Endothelial cell of umbilical vein (primary cell): Measurements from ENCODE around the gene PPP1R3F.
"Not testable (repeated sequence)": the region's sequence is repeated elsewhere in the genome, so short reads cannot be mapped to it uniquely, and the experiment has no call there.

Experiments used
- EZH2 ChIP-seq: IDR thresholded peaks from 2 replicates; pipeline ENCODE4 v1.6.1; 2012; ENCODE audit warnings: borderline replicate concordance, low read depth, mild to moderate bottlenecking, moderate library complexity, low read length, inconsistent platforms; ENCODE audit not compliant: severe bottlenecking
- FOS ChIP-seq: IDR thresholded peaks from 2 replicates; pipeline ENCODE4 v1.6.1; 2011; ENCODE audit warnings: mild to moderate bottlenecking, low read length, moderate library complexity, borderline replicate concordance; ENCODE audit not compliant: insufficient read depth
- GATA2 ChIP-seq: IDR thresholded peaks from 2 replicates; pipeline ENCODE4 v1.7.0; 2011; ENCODE audit warnings: low read depth, mild to moderate bottlenecking, moderate library complexity, mixed read lengths, low read length; ENCODE audit not compliant: insufficient read length, insufficient read depth
- JUN ChIP-seq: IDR thresholded peaks from 2 replicates; pipeline ENCODE4 v1.6.1; 2011; ENCODE audit warnings: borderline replicate concordance, low read depth; ENCODE audit not compliant: insufficient read length, insufficient read depth
- MYC ChIP-seq: IDR thresholded peaks from one replicate; pipeline ENCODE4 v1.6.1; 2011; ENCODE audit warnings: mild to moderate bottlenecking, low read depth, low read length
- POLR2A ChIP-seq: IDR thresholded peaks from 2 replicates; pipeline ENCODE4 v1.6.1; 2012; ENCODE audit warnings: low read depth, mild to moderate bottlenecking, control low read depth, low read length
- POLR2AphosphoS5 ChIP-seq: IDR thresholded peaks from 2 replicates; pipeline ENCODE4 v1.6.1; 2012; ENCODE audit warnings: low read depth, mild to moderate bottlenecking, control low read depth, low read length, moderate library complexity; ENCODE audit not compliant: insufficient read depth
- TF ChIP-seq, protein P1 (sequence below), 2 donors: IDR thresholded peaks; 1 replicate in 1 of 2; 2 replicates in 1 of 2; pipeline ENCODE4 v1.5.1; 2011; ENCODE audit warnings: low read length in 2 of 2, mild to moderate bottlenecking in 2 of 2, moderate library complexity in 2 of 2, control low read depth in 1 of 2, inconsistent platforms in 1 of 2, low read depth in 1 of 2; ENCODE audit not compliant: insufficient read depth in 1 of 2; ENCODE audit errors: extremely low read depth in 1 of 2
- TF ChIP-seq, protein P2 (sequence below): IDR thresholded peaks from 2 replicates; pipeline ENCODE4 v1.6.1; 2011; ENCODE audit not compliant: insufficient read depth, insufficient read length

DNA sequence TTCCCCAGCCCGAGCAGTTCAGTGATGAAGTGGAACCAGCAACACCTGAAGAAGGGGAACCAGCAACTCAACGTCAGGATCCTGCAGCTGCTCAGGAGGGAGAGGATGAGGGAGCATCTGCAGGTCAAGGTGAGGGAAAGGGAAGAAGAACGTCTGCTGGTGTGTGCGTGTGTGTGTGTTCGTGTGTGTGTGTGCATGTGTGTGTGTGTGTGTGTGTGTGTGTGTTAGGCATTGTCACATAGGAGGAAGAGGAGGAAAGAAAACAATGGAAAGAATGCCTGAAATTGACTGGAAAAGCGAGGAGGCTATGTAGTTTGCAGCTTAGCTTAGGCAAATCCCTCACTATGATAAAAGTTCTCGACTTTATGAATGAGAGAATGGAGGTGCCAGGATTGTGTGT, 54.1 kb downstream of the PPP1R3F start:
- TF ChIP-seq, protein P1, sequence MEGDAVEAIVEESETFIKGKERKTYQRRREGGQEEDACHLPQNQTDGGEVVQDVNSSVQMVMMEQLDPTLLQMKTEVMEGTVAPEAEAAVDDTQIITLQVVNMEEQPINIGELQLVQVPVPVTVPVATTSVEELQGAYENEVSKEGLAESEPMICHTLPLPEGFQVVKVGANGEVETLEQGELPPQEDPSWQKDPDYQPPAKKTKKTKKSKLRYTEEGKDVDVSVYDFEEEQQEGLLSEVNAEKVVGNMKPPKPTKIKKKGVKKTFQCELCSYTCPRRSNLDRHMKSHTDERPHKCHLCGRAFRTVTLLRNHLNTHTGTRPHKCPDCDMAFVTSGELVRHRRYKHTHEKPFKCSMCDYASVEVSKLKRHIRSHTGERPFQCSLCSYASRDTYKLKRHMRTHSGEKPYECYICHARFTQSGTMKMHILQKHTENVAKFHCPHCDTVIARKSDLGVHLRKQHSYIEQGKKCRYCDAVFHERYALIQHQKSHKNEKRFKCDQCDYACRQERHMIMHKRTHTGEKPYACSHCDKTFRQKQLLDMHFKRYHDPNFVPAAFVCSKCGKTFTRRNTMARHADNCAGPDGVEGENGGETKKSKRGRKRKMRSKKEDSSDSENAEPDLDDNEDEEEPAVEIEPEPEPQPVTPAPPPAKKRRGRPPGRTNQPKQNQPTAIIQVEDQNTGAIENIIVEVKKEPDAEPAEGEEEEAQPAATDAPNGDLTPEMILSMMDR (IDR thresholded peaks at IDR 0.05; ENCODE audit: extremely low read depth in 1 of 2, insufficient read depth in 1 of 2, low read depth in 1 of 2, low read length in 2 of 2), result not testable (repeated sequence)
- not testable (repeated sequence) for TF ChIP-seq FOS, POLR2A, POLR2AphosphoS5, JUN, MYC, EZH2, GATA2
- TF ChIP-seq, protein P2, sequence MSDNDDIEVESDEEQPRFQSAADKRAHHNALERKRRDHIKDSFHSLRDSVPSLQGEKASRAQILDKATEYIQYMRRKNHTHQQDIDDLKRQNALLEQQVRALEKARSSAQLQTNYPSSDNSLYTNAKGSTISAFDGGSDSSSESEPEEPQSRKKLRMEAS, result not testable (repeated sequence)
